ENCODE data around the gene NANOS1.

GRCh38 chr10:119005362-119006043 is 24.0 kb upstream of the NANOS1 start:
- TF ChIP-seq EZH2phosphoT487 (IDR thresholded peaks at IDR 0.05; ENCODE audit: low read depth) (no peak), CTCF (IDR thresholded peaks at IDR 0.05; ENCODE audit: low read depth, low read length) (no peak)
